ENCODE data around the gene MAP3K12.

MAP3K12 gene

GRCh38 chr12:53507603-53507885 is 8.3 kb upstream of the MAP3K12 start:
- no peak for DNase-seq (ENCODE audit: low read depth in 2 of 2)

- DNase-seq (ENCODE audit: low read depth in 2 of 2), result no peak
Observed at GRCh38 chr12:53506881-53507602, 7.8 kb upstream of the MAP3K12 start, which contains the start of gene NPFF. Gene NPFF (minus strand): TSS chr12:53507484. CDS start chr12:53507474, 10 bp downstream.

GRCh38 chr12:53506450-53506785 is 7.2 kb upstream of the MAP3K12 start:
- no peak for DNase-seq (ENCODE audit: low read depth in 2 of 2)

GRCh38 chr12:53505555-53506449 is 6.5 kb upstream of the MAP3K12 start:
- DNase-seq (ENCODE audit: low read depth in 2 of 2), result no peak

GRCh38 chr12:53505086-53505485 is 5.8 kb upstream of the MAP3K12 start:
- DNase-seq (ENCODE audit: low read depth in 2 of 2), result no peak

GRCh38 chr12:53504004-53504920 is 5.0 kb upstream of the MAP3K12 start:
- no peak for DNase-seq (ENCODE audit: low read depth in 2 of 2)

GRCh38 chr12:53502983-53503728 is 3.9 kb upstream of the MAP3K12 start:
- no peak for DNase-seq (ENCODE audit: low read depth in 2 of 2)

- DNase-seq (ENCODE audit: low read depth in 2 of 2), result no peak
Observed at GRCh38 chr12:53502331-53502730, 3.1 kb upstream of the MAP3K12 start.

GRCh38 chr12:53501615-53502181 is 2.4 kb upstream of the MAP3K12 start:
- DNase-seq (ENCODE audit: low read depth in 2 of 2), result no peak

GRCh38 chr12:53500776-53501614 is 1.7 kb upstream of the MAP3K12 start, which contains the start of gene TARBP2:
Gene TARBP2 (plus strand): TSS chr12:53501283. CDS start chr12:53501409, 126 bp downstream.
- DNase-seq (ENCODE audit: low read depth in 2 of 2), result peak; percentile 96 to 98

- no peak for DNase-seq (ENCODE audit: low read depth in 2 of 2)
Observed at GRCh38 chr12:53500142-53500775, 1.0 kb upstream of the MAP3K12 start.

GRCh38 chr12:53498235-53498630 is 1.0 kb downstream of the MAP3K12 start:
- no peak for DNase-seq (ENCODE audit: low read depth in 2 of 2)

- no peak for DNase-seq (ENCODE audit: low read depth in 2 of 2)
Observed at GRCh38 chr12:53497461-53497860, 1.8 kb downstream of the MAP3K12 start.

- DNase-seq (ENCODE audit: low read depth in 2 of 2), result no peak
Observed at GRCh38 chr12:53496752-53497032, 2.6 kb downstream of the MAP3K12 start.

- DNase-seq (ENCODE audit: low read depth in 2 of 2), result no peak
Observed at GRCh38 chr12:53495903-53496751, 3.1 kb downstream of the MAP3K12 start.

- no peak for DNase-seq (ENCODE audit: low read depth in 2 of 2)
Observed at GRCh38 chr12:53493610-53494391, 5.5 kb downstream of the MAP3K12 start.

GRCh38 chr12:53492830-53493609 is 6.2 kb downstream of the MAP3K12 start:
- peak; percentile 73 to 79 for DNase-seq (ENCODE audit: low read depth in 2 of 2)
